Testis (tissue), 3 donors: ENCODE data around the gene BAHCC1. TPM values are rescaled to one million over a fixed set of nuclear protein-coding genes. Genes with fewer than 3 reads are reported as not detected.
A peak's percentile ranks its signal among the peaks of the same experiment; 100 is the strongest.

Source experiments
- DNase-seq: peaks from one replicate; pipeline ENCODE4 v3.0.0-alpha.2; 2019
- H3K27ac ChIP-seq, 2 donors: fragments of 200-600 bp; sonication (generic); one replicate each; pipeline ENCODE4 v1.5.1; 2019
- H3K27me3 ChIP-seq: fragments of 200-600 bp; sonication (generic); one replicate; pipeline ENCODE4 v1.5.1; 2019
- H3K36me3 ChIP-seq: fragments of 200-600 bp; sonication (generic); one replicate; pipeline ENCODE4 v1.5.1; 2017; ENCODE audit warnings: low read depth; ENCODE audit errors: missing control alignments
- H3K4me1 ChIP-seq: fragments of 200-600 bp; sonication (generic); one replicate; pipeline ENCODE4 v1.5.1; 2019
- H3K4me3 ChIP-seq, 2 donors: fragments of 200-600 bp; sonication (generic); one replicate each; pipeline ENCODE4 v1.5.1; 2017 to 2019
- H3K9me3 ChIP-seq: fragments of 200-600 bp; sonication (generic); one replicate; pipeline ENCODE4 v1.5.1; 2017
- POLR2A ChIP-seq: fragments of 450-650 bp; IDR thresholded peaks from one replicate; pipeline ENCODE4 v1.6.1; 2017; ENCODE audit warnings: antibody characterized with exemption, mild to moderate bottlenecking, moderate library complexity
- WGBS, 2 donors: methylation state at CpG; one replicate each; pipeline ENCODE4 v1.1.5; 2018; 5-methylcytosine and 5-hydroxymethylcytosine counted together
- intact Hi-C: fragments of 100-400 bp; cut with DNase I; formaldehyde crosslinking; loops from one replicate; pipeline ENCODE4 v1.15.1; 2023; ENCODE audit warnings: low total_unique reads
- polyA plus RNA-seq: library from polyadenylated mRNA; stranded (reverse); fragments of 350-450 nt; fragmentation: Illumina TruSeq; extraction: RNeasy Lipid Tissue Mini Kit (QIAGEN cat#74804); gene quantifications from one replicate; pipeline ENCODE4 v1.2.3, GENCODE V29; 2014; ENCODE audit warnings: low read depth, low replicate concordance; ENCODE audit not compliant: insufficient read depth
- total RNA-seq, 2 donors: library from RNA; depleted of rRNA; stranded (reverse); fragments of >200 nt; gene quantifications; one replicate each; pipeline ENCODE4 v1.2.3, GENCODE V29; 2016
- TF ChIP-seq, protein P1 (sequence below), 3 experiments: fragments of 450-650 bp in 2 of 3; fragments of 200-600 bp in 1 of 3; sonication (generic) in 1 of 3; IDR thresholded peaks; one replicate each; pipeline ENCODE4 v1.5.1; 2016 to 2019; ENCODE audit warnings: antibody characterized with exemption in 3 of 3, mild to moderate bottlenecking in 2 of 3, moderate library complexity in 1 of 3

Gene BAHCC1
- total and polyA plus RNA-seq, 3 donors from 2014 or later: 11.3 to 30.2 (median 29.2) TPM

DNA sequence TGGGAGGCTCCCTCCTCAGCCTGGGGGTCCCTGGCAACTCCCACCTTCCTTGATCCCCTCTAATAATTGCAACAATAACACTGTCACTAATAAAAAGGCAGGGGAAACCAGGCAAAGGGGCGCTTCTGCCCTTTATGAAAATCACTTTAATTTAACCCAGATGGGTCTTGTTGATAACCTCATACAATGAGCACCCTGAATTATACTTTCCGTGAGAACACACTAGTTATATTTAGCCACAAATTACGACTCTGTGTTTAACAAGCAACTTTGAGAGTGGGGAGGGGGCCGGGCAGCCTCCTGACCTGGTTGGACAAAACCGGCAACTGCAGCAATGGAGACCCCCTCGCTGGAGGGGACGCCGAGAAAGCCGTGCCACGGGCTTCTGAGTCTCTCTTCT is 5.7 kb upstream of the BAHCC1 start:
- intact Hi-C loops: no loop called here
- TF ChIP-seq, protein P1, sequence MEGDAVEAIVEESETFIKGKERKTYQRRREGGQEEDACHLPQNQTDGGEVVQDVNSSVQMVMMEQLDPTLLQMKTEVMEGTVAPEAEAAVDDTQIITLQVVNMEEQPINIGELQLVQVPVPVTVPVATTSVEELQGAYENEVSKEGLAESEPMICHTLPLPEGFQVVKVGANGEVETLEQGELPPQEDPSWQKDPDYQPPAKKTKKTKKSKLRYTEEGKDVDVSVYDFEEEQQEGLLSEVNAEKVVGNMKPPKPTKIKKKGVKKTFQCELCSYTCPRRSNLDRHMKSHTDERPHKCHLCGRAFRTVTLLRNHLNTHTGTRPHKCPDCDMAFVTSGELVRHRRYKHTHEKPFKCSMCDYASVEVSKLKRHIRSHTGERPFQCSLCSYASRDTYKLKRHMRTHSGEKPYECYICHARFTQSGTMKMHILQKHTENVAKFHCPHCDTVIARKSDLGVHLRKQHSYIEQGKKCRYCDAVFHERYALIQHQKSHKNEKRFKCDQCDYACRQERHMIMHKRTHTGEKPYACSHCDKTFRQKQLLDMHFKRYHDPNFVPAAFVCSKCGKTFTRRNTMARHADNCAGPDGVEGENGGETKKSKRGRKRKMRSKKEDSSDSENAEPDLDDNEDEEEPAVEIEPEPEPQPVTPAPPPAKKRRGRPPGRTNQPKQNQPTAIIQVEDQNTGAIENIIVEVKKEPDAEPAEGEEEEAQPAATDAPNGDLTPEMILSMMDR (IDR thresholded peaks at IDR 0.05): no peak
- TF ChIP-seq POLR2A: no peak
- H3K27ac ChIP-seq: no peak overlapping the region
- peaks cover 53% of the 10 kb centered on the region for H3K4me1 ChIP-seq
- no peak overlapping the region for H3K4me3 ChIP-seq
- H3K36me3 ChIP-seq: no peaks in the 10 kb centered on the region
- H3K27me3 ChIP-seq: no peaks in the 10 kb centered on the region
- 83 to 84% methylated on average over 10 of the region's 10 CpGs for WGBS, 2 donors
- no peak for DNase-seq
- H3K9me3 ChIP-seq: no peaks in the 10 kb centered on the region

DNA sequence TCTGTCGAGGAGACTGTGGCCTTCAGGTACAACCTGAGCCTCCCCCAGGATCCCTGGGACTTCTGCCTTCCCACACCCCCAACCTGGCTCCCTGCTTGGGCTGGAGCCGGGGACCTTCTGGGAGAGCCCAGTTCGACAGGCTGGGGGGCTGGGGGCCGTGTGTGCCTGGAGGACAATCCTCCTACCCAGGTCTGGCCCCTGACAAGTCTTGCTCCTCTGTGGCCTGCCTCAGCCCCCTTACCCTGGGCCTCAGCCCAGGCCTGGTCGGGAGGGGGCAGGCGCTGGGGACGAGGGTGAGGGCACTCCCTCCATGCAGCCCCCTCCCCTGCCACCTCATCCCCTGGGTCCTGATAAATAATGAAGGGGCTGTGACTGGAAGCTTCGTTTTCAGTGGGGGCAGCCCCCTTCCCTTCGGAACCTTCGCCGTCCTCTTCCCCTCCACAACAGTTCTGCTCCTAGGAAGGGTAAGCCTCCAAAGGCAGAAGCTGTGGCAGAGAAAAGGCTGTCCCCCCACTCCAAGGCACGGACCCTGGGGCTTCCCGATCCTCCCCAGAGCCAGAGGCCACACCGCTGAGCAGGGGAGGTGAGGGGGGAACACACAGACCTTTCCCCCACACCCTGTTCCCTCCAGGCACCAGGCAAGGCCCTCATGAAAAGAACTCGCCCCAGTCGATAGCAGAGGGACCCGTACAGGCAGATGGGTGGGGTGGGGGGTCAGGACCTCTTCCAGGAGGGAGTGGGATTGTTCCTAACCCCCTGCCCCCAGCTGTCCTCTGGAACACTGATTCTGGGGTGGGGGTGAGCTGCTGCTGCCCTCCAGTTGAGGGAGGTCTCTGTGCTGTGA is 5.0 kb upstream of the BAHCC1 start:
- intact Hi-C loops: no loop called here
- 82 to 83% methylated on average over 11 to 17 of the region's 17 CpGs for WGBS, 2 donors
- DNase-seq: no peak
- Histone ChIP-seq H3K4me1 (peaks cover 54% of the 10 kb centered on the region), H3K27me3 (no peaks in the 10 kb centered on the region), H3K4me3 (no peak overlapping the region), H3K36me3 (no peaks in the 10 kb centered on the region), H3K27ac (no peak overlapping the region), H3K9me3 (no peaks in the 10 kb centered on the region)
- no peak for TF ChIP-seq POLR2A
- TF ChIP-seq, protein P1 (IDR thresholded peaks at IDR 0.05): no peak

DNA sequence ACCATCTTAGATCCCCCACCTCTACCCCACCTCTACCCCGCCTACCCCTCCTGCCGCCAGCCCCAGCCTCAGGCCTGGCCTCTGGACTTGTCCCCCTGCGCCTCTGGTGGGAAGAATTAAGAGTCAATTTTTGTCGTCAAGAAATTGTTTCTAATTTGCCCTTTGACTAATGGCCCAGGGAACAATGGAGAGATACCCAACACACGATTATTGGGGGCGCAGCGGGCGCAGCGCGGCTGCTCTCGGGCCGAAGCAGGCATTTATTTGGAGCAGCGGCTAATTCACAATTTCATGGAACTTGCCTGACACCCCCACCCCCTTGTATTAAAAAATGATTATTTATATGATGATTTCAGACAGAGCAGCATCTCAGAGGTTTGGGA is 4.4 kb upstream of the BAHCC1 start:
- Histone ChIP-seq H3K4me3 (no peak overlapping the region), H3K36me3 (no peaks in the 10 kb centered on the region), H3K4me1 (peaks cover 49% of the 10 kb centered on the region), H3K27ac (peak overlapping the region in 1 of 2 donors; percentile 97), H3K27me3 (no peaks in the 10 kb centered on the region), H3K9me3 (no peaks in the 10 kb centered on the region)
- TF ChIP-seq, protein P1 (IDR thresholded peaks at IDR 0.05): no peak
- no peak for TF ChIP-seq POLR2A
- intact Hi-C loops: no loop called here
- WGBS, 2 donors: 90 to 93% methylated on average over 13 of the region's 13 CpGs
- DNase-seq: no peak

DNA sequence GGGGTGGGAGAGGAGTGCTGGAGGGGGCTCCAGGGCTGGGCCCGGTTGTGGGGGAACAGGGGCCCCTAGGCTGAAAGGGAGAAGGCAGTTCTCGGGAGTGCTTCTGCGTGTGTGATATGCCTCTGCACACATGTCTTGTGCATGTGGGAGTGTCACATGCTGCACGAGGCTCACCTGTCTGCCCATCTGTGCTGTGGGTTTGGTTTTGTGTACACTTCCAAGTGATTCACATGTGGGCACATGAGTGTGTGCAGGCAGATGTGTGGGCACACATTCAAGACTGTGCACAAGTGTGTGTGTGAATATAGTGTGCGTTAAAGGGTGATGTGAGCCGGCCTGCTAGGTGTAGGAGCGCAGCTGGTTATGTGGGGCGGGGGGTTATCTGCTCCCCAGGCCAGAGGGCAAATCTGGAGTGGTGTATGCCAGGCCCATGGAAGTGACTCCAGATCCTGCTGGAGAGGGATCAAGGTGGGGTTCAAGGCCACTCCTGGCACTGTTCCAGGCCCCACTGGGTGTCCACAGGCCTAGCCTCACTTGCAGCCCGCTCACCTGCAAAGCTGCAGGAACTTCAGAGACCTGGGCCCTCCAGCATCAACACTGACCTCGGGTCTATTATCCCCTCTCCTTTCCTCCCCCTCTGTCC is 3.8 kb upstream of the BAHCC1 start:
- H3K4me1 ChIP-seq: peaks cover 44% of the 10 kb centered on the region
- H3K4me3 ChIP-seq: no peak overlapping the region
- no peaks in the 10 kb centered on the region for H3K36me3 ChIP-seq
- H3K9me3 ChIP-seq: no peaks in the 10 kb centered on the region
- peak overlapping the region; percentile 79 to 97 for H3K27ac ChIP-seq
- WGBS, 2 donors: 57 to 76% methylated on average over 9 to 10 of the region's 10 CpGs
- no peak for DNase-seq
- H3K27me3 ChIP-seq: no peaks in the 10 kb centered on the region
- TF ChIP-seq, protein P1 (IDR thresholded peaks at IDR 0.05): no peak
- TF ChIP-seq POLR2A: no peak
- intact Hi-C loops: no loop called here
